GM10266 (cell line): ENCODE data around the gene HOXB1.

Experiments
- DNase-seq: peaks from one replicate; pipeline ENCODE4 v3.0.0; 2012; ENCODE audit errors: extremely low spot score
- CTCF ChIP-seq: IDR thresholded peaks from 2 replicates; pipeline ENCODE4 v1.5.1; 2012; ENCODE audit warnings: mild to moderate bottlenecking, low read depth; ENCODE audit not compliant: control insufficient read depth, insufficient read depth; ENCODE audit errors: missing control alignments

Gene HOXB1

GRCh38 chr17:48562934-48563333, 32.1 kb upstream of the HOXB1 start:
- no peak for DNase-seq
- TF ChIP-seq CTCF: no peak

DNA sequence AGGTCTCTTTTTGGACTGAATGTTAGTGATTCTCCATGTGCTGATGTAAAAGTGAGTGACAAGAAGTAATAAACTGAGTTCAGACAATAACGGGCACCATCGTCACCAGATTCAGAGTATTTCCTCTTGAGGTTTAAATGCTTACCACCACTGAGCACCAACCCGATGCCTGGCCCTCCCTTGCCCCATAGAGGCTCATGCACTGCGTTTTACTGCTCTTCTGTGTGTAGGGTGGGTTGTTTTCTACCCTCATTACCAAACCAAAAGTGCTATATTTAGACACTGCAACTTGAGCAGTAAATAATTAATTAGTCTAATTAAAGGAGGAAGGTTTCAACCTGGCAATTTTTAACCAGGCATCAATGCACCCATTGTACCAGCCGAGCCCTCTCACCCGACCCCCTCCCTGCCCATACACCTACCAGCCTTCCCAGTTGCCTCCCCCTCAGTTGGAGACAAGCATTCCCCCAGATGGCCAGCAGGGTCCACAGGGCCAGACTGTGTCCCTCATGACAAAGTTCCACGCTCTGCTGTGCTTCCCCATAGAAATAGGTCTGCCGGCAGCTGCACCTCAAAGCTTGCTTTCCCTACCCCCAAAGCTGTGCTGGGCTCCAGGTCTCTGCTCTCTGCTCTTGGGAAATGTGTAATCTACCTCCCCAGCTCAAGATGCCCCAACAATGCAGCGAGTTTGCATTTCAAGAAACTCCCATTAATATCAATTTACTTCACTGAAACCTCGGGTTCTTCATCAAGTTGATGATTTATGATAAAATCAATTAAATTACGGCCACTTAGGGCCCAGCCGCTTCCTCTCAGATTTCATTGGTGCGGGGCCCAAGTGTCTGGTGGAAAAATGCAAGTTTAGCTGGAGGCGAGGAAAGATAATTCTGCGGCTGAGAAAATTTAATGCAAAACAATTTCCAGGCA, 31.3 kb upstream of the HOXB1 start:
- TF ChIP-seq CTCF: peak; percentile 4
- no peak for DNase-seq

DNA sequence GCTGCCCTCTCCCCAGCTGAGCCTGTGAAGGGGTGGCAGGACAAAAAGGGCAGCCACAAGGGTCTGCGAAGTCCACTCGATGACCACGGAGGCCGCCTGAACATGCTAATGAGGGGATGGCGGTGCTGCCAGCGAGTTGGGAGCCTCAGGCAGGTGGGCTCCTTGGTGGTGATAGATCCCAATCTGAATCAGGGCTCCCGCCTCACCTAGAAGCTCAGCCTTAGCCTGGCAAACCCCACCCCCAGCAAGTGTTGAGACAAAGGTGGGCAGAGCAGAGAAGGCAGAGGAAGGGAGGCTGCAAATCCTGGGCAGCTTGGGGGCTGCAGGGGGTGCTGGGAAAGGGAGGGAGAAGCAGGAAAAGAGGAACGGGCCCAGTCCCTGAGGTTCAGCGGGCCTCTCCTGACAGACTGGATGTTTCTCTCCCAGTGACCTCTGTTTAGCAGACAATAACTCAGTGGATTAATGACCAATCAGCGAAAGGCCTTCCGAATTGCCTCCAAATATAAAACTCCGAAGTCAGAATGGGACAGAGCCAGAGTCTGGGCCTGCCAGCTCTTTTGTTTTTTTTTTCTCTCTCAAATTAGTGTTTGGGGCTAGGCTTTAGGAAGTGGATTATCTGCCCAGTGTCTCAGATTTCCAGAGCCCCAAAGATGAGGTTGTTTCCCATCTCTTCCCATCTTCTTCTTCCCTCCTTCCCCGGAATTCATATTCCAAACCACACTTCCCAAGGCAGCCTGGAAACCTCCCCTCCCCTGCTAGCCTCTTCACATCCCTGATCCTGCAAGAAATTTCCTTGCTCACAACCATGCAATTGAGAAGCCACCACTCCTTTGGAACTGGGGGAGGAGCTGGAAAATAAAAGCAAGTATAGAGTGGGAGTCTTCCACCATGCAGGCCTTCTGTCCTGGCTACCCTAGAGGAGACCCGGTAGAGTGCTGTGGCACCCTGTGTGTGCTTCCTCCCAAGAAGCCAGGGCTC, 29.3 kb upstream of the HOXB1 start:
- DNase-seq: no peak
- no peak for TF ChIP-seq CTCF

DNA sequence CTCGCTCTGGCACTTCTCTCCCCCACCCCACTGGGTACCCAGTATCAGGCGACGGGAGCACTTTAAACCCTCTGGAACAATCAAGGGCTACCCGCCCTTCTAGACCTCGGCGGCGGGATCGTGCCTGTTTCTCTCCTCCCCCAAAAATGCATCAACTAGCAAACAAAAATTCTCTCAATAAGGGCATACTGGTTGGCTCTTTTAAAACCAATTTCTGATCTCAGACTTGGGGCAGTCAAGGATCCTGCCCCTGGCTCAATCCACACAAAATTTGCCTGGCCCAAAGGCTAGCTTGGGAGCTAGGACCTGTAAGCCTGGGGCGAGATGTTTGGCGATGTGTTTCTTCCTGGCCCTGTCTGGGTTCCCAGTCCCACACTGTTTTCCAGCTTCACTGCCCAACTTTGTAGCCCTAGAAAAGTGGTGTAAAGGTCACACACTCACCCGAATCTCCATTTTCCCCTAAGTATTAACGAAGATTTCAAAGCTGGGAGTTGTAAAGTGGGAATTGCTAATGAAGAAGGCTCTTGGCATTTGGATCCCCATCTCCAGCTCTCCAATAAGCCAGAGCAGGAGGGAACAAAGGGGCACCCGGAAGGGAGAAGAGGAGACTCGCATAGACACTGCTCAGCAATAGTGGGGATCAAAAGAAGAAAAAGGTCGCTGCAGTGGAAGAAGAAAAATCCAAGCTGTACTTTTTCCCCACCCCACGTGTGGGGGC, 28.5 kb upstream of the HOXB1 start:
- DNase-seq: no peak
- no peak for TF ChIP-seq CTCF

DNA sequence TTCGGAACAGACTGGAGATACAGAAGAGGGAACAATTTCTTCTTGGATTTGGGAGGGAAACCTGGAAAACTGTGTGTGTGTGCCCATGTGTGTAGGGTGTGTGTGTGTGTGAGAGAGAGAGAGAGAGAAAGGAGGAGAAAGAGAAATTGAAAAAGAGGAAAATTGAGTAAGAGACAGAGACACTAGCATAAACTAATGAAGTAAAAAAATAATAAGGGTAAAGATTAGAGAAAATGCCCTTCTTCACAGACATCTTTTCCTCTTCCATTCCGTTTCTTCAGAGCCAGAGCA, 28.0 kb upstream of the HOXB1 start:
- DNase-seq: no peak
- TF ChIP-seq CTCF: no peak

DNA sequence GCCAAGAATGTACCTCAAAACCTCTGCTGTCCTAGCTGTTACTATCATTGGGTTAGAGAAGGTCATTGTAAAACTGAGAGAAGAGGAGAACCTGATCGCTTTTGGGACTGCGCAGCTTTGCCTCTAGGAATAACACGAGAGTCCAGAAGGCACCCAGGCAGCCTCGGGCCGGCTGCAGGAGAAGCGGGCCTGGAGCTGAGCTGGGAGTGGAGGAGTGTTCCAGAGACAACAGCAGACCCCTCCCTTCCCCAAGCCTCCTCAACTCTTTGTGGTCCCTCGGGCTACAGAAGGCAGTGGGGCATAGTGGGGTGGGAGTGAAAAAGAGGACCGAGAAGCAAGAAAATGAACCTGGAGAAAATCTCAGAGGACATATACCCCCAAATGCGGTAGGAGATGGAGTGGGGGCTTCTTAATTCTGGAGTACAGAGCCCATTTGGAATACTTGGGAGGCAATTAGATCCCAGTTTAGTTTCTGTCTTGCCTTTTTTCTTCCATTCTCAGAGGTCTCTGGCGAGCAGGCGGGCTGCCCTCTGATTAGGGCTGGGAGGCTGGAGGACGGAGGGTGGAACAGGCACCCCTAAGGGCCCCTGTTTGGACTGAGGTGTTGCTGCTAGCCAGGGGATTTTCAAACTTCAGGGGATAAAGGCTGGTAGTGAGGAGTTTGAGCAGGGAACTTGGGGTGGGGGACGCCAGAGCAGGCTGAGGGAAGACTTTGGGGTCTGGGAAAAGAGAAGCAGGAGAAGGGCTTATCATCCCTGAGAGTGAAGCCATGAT, 27.4 kb upstream of the HOXB1 start:
- no peak for TF ChIP-seq CTCF

More for the DNA sequence above, 27.4 kb upstream of the HOXB1 start:
- no peak for DNase-seq
